HL-60 (cell line): Measurements from ENCODE around the gene SRGAP2C.
"Not testable (repeated sequence)": the region's sequence is repeated elsewhere in the genome, so short reads cannot be mapped to it uniquely, and the experiment has no call there.

Experiments used
- GABPA ChIP-seq: IDR thresholded peaks from 2 replicates; pipeline ENCODE4 v1.6.1; 2012; ENCODE audit warnings: low read depth
- POLR2AphosphoS5 ChIP-seq: IDR thresholded peaks from 2 replicates; pipeline ENCODE4 v1.6.1; 2012; ENCODE audit warnings: low read depth
- TF ChIP-seq, protein P1 (sequence below): IDR thresholded peaks from one replicate; pipeline ENCODE4 v1.5.1; 2011; ENCODE audit warnings: low read length, control low read depth, inconsistent platforms; ENCODE audit not compliant: insufficient read depth
- TF ChIP-seq, protein P2 (sequence below): IDR thresholded peaks from 2 replicates; pipeline ENCODE4 v1.6.1; 2012; ENCODE audit warnings: low read depth; ENCODE audit not compliant: insufficient replicate concordance

DNA sequence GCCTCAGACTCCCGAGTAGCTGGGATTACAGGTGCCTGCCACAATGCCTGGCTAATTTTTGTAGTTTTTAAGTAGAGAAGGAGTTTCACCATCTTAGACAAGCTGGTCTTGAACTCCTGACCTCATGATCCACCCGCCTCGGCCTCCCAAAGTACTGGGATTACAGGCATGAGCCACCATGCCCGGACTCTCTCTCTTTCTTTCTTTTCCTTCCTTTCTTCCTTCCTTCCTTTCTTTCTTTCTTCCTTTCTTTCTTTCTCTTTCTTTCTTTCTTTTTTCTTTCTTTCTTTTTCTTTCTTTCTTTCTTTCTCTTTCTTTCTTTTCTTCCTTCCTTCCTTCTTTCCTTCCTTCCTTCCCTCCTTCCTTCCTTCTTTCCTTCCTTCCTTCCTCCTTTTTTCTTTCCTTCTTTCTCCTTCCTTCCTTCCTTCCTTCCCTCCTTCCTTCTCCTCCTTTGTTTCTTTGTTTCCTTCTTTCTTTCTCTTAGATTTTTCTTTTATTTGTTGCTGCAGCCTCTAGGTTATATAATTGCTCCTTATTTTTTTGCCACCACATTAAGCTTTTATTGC, 234.4 kb downstream of the SRGAP2C start:
- TF ChIP-seq, protein P1, sequence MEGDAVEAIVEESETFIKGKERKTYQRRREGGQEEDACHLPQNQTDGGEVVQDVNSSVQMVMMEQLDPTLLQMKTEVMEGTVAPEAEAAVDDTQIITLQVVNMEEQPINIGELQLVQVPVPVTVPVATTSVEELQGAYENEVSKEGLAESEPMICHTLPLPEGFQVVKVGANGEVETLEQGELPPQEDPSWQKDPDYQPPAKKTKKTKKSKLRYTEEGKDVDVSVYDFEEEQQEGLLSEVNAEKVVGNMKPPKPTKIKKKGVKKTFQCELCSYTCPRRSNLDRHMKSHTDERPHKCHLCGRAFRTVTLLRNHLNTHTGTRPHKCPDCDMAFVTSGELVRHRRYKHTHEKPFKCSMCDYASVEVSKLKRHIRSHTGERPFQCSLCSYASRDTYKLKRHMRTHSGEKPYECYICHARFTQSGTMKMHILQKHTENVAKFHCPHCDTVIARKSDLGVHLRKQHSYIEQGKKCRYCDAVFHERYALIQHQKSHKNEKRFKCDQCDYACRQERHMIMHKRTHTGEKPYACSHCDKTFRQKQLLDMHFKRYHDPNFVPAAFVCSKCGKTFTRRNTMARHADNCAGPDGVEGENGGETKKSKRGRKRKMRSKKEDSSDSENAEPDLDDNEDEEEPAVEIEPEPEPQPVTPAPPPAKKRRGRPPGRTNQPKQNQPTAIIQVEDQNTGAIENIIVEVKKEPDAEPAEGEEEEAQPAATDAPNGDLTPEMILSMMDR, result not testable (repeated sequence)
- not testable (repeated sequence) for TF ChIP-seq POLR2AphosphoS5, GABPA
- TF ChIP-seq, protein P2, sequence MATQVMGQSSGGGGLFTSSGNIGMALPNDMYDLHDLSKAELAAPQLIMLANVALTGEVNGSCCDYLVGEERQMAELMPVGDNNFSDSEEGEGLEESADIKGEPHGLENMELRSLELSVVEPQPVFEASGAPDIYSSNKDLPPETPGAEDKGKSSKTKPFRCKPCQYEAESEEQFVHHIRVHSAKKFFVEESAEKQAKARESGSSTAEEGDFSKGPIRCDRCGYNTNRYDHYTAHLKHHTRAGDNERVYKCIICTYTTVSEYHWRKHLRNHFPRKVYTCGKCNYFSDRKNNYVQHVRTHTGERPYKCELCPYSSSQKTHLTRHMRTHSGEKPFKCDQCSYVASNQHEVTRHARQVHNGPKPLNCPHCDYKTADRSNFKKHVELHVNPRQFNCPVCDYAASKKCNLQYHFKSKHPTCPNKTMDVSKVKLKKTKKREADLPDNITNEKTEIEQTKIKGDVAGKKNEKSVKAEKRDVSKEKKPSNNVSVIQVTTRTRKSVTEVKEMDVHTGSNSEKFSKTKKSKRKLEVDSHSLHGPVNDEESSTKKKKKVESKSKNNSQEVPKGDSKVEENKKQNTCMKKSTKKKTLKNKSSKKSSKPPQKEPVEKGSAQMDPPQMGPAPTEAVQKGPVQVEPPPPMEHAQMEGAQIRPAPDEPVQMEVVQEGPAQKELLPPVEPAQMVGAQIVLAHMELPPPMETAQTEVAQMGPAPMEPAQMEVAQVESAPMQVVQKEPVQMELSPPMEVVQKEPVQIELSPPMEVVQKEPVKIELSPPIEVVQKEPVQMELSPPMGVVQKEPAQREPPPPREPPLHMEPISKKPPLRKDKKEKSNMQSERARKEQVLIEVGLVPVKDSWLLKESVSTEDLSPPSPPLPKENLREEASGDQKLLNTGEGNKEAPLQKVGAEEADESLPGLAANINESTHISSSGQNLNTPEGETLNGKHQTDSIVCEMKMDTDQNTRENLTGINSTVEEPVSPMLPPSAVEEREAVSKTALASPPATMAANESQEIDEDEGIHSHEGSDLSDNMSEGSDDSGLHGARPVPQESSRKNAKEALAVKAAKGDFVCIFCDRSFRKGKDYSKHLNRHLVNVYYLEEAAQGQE, result not testable (repeated sequence)
